Measurements from ENCODE around the gene SCG5.

GRCh38 chr15:32718821-32719716 lies 77.6 kb downstream of the SCG5 start:
- no peak for TF ChIP-seq ZNF350 (tag by site-specific recombination; IDR thresholded peaks at IDR 0.05)
- no peak for TF ChIP-seq ZNF311 (tag by site-specific recombination; IDR thresholded peaks at IDR 0.05; ENCODE audit: borderline replicate concordance)
